UCSD-AML1 (cell line): ENCODE results near the gene CDK4.
"Not testable (repeated sequence)": the region's sequence is repeated elsewhere in the genome, so short reads cannot be mapped to it uniquely, and the experiment has no call there.

Experiments
- DNase-seq: peaks from one replicate; lab custom pipeline; 2025; ENCODE audit not compliant: unreplicated experiment; lab: John Stamatoyannopoulos, UW

CDK4 gene

GRCh38 chr12:57715036-57715748 lies 36.9 kb downstream of the CDK4 start:
- not testable (repeated sequence) for DNase-seq

GRCh38 chr12:57713209-57713608 lies 38.9 kb downstream of the CDK4 start:
- no peak for DNase-seq

GRCh38 chr12:57712701-57713100 lies 39.4 kb downstream of the CDK4 start:
- no peak for DNase-seq

- no peak for DNase-seq
Measured at GRCh38 chr12:57708296-57708695, 43.8 kb downstream of the CDK4 start.

- no peak for DNase-seq
Measured at GRCh38 chr12:57707250-57707649, 44.9 kb downstream of the CDK4 start.

- DNase-seq = no peak
Measured at GRCh38 chr12:57700317-57700716, 51.8 kb downstream of the CDK4 start.

- no peak for DNase-seq
Measured at GRCh38 chr12:57698414-57698813, 53.7 kb downstream of the CDK4 start.
